Spleen (tissue), 11 donors: Measurements from ENCODE around the gene PIK3C2G. TPM values are rescaled to one million over a fixed set of nuclear protein-coding genes. Genes with fewer than 3 reads are reported as not detected.

Experiments used
- DNase-seq: peaks from one replicate; pipeline ENCODE4 v3.0.0-alpha.2; 2020
- H3K27ac ChIP-seq, 8 donors: fragments of 200-600 bp; sonication (generic) in 7 of 8; 1 replicate in 4 of 8; 2 replicates in 4 of 8; pipeline versions ENCODE4 v1.5.0 to v1.8.0; 2016 to 2021; ENCODE audit warnings: inconsistent platforms in 4 of 8, mild to moderate bottlenecking in 4 of 8, moderate library complexity in 1 of 8
- H3K27me3 ChIP-seq, 7 donors: fragments of 200-600 bp; sonication (generic) in 6 of 7; replicated peaks in 1 of 7; 1 replicate in 4 of 7; 2 replicates in 3 of 7; pipeline versions ENCODE4 v1.5.0 to v1.8.0; 2016 to 2021; ENCODE audit warnings: inconsistent platforms in 3 of 7, mild to moderate bottlenecking in 1 of 7
- H3K36me3 ChIP-seq, 6 donors: fragments of 200-600 bp; sonication (generic) in 5 of 6; 1 replicate in 4 of 6; 2 replicates in 2 of 6; pipeline versions ENCODE4 v1.5.0 to v1.8.0; 2016 to 2021; ENCODE audit warnings: inconsistent platforms in 2 of 6
- H3K4me1 ChIP-seq, 6 donors: fragments of 200-600 bp; sonication (generic) in 5 of 6; 1 replicate in 3 of 6; 2 replicates in 3 of 6; pipeline versions ENCODE4 v1.5.0 to v1.8.0; 2016 to 2021; ENCODE audit warnings: inconsistent platforms in 3 of 6
- H3K4me3 ChIP-seq, 8 donors: fragments of 200-600 bp; sonication (generic) in 7 of 8; 1 replicate in 4 of 8; 2 replicates in 4 of 8; pipeline versions ENCODE4 v1.5.0 to v1.8.0; 2016 to 2021; ENCODE audit warnings: inconsistent platforms in 4 of 8, mild to moderate bottlenecking in 4 of 8, moderate library complexity in 2 of 8
- H3K9me3 ChIP-seq, 8 donors: fragments of 200-600 bp; sonication (generic) in 7 of 8; 1 replicate in 4 of 8; 2 replicates in 4 of 8; pipeline versions ENCODE4 v1.5.0 to v1.8.0; 2016 to 2021; ENCODE audit warnings: inconsistent platforms in 4 of 8
- CTCF ChIP-seq, 11 experiments: fragments of 200-600 bp in 7 of 11; fragments of 450-650 bp in 4 of 11; sonication (generic) in 4 of 11; IDR thresholded peaks in 8 of 11; conservative IDR thresholded peaks in 3 of 11; 1 replicate in 7 of 11; 2 replicates in 4 of 11; pipeline versions ENCODE4 v1.4.0 to v1.8.0; 2016 to 2021; ENCODE audit warnings: antibody characterized with exemption in 11 of 11, inconsistent platforms in 4 of 11, mild to moderate bottlenecking in 1 of 11
- POLR2A ChIP-seq, 3 donors: fragments of 450-650 bp; IDR thresholded peaks; one replicate each; pipeline ENCODE4 v1.5.1; 2017; ENCODE audit warnings: antibody characterized with exemption in 3 of 3, mild to moderate bottlenecking in 1 of 3
- POLR2AphosphoS5 ChIP-seq, 3 donors: sonication (generic); formaldehyde crosslinking; IDR thresholded peaks; one replicate each; pipeline ENCODE4 v1.5.1; 2017; ENCODE audit warnings: antibody characterized with exemption in 3 of 3
- WGBS, 5 donors: extraction: QIAGEN DNeasy Blood & Tissue Kit in 3 of 5; methylation state at CpG; one replicate each; pipeline versions ENCODE4 v1.1.5 to v1.1.7; 2013 to 2018; 5-methylcytosine and 5-hydroxymethylcytosine counted together
- intact Hi-C: fragments of 100-400 bp; cut with DNase I; formaldehyde crosslinking; loops from one replicate; pipeline ENCODE4 v1.15.0; 2023; ENCODE audit warnings: low total_unique reads
- polyA plus RNA-seq, 3 donors: library from polyadenylated mRNA; stranded (reverse); fragments of 200-250 nt; gene quantifications; one replicate each; pipeline ENCODE4 v1.2.1, GENCODE V29; 2013
- total RNA-seq, 7 donors: library from RNA; depleted of rRNA in 3 of 7; stranded (reverse); fragments of >200 nt in 3 of 7; fragmentation: NEBNext Ultra II Directional in 4 of 7; extraction: Animal tissue kit (Norgen Biotek cat#: 25700) in 4 of 7; gene quantifications; one replicate each; pipeline versions ENCODE4 v1.1.0 to v1.2.1, GENCODE V29; 2016 to 2021
- donor health status: healthy with polysubstance abuse.
- donor health status: DM: no; HTN: no; CAD: no; lungs with moderate emphysema.
- donor health status: DM: no; HTN: no; CAD: no.
- donor health status: Bipolar disorder and iron deficiency.
- donor health status: healthy.
- donor health status: DM: no; HTN: no; CAD: no.
- donor health status: DM: yes; HTN: yes; CAD: no.

Gene PIK3C2G
- total and polyA plus RNA-seq, 10 donors, result not detected

GRCh38 chr12:18439541-18439940 lies 178.2 kb downstream of the PIK3C2G start:
- Histone ChIP-seq H3K4me1 (no peaks in the 10 kb centered on the region), H3K9me3 (no peaks in the 10 kb centered on the region), H3K4me3 (no peak overlapping the region), H3K27ac (no peak overlapping the region), H3K36me3 (no peaks in the 10 kb centered on the region), H3K27me3 (no peaks in the 10 kb centered on the region)
- no peak for DNase-seq
- intact Hi-C loops, result no loop called here
- TF ChIP-seq POLR2AphosphoS5 (IDR thresholded peaks at IDR 0.05) (no peak), CTCF (IDR thresholded peaks at IDR 0.05 in 8 of 11, conservative IDR thresholded peaks at IDR 0.05 in 3 of 11) (no peak), POLR2A (IDR thresholded peaks at IDR 0.05) (no peak)
- WGBS, 5 donors, result 62 to 79% (median 69%) methylated on average over 3 of the region's 3 CpGs

GRCh38 chr12:18443768-18444437 lies 182.6 kb downstream of the PIK3C2G start:
- DNase-seq, result no peak
- WGBS, 5 donors, result 72 to 87% (median 79%) methylated on average over 5 of the region's 5 CpGs
- H3K36me3 ChIP-seq, result no peaks in the 10 kb centered on the region
- no peaks in the 10 kb centered on the region for H3K27me3 ChIP-seq
- H3K27ac ChIP-seq, result no peak overlapping the region
- TF ChIP-seq CTCF (IDR thresholded peaks at IDR 0.05 in 8 of 11, conservative IDR thresholded peaks at IDR 0.05 in 3 of 11) (no peak), POLR2A (IDR thresholded peaks at IDR 0.05) (no peak), POLR2AphosphoS5 (IDR thresholded peaks at IDR 0.05) (no peak)
- H3K4me3 ChIP-seq, result no peak overlapping the region
- no peaks in the 10 kb centered on the region for H3K4me1 ChIP-seq
- intact Hi-C loops, result no loop called here
- peaks cover 0 to 2% (median 0%) of the 10 kb centered on the region in 8 donors for H3K9me3 ChIP-seq

GRCh38 chr12:18446061-18446644 lies 184.8 kb downstream of the PIK3C2G start:
- Histone ChIP-seq H3K27me3 (no peaks in the 10 kb centered on the region), H3K27ac (no peak overlapping the region), H3K4me1 (no peaks in the 10 kb centered on the region), H3K4me3 (no peak overlapping the region), H3K36me3 (no peaks in the 10 kb centered on the region), H3K9me3 (peaks cover 0 to 22% (median 15%) of the 10 kb centered on the region in 8 donors)
- intact Hi-C loops, result no loop called here
- no peak for DNase-seq
- TF ChIP-seq POLR2A (IDR thresholded peaks at IDR 0.05), result no peak
- TF ChIP-seq POLR2AphosphoS5 (IDR thresholded peaks at IDR 0.05), result no peak
- TF ChIP-seq CTCF (IDR thresholded peaks at IDR 0.05 in 8 of 11, conservative IDR thresholded peaks at IDR 0.05 in 3 of 11), result no peak
- WGBS, 5 donors, result 68 to 77% (median 73%) methylated on average over 3 of the region's 3 CpGs

GRCh38 chr12:18454330-18454729 lies 193.0 kb downstream of the PIK3C2G start:
- no peaks in the 10 kb centered on the region for H3K36me3 ChIP-seq
- peaks cover 0 to 24% (median 12%) of the 10 kb centered on the region in 8 donors for H3K9me3 ChIP-seq
- no peaks in the 10 kb centered on the region for H3K4me1 ChIP-seq
- intact Hi-C loops, result no loop called here
- no peak overlapping the region for H3K27ac ChIP-seq
- DNase-seq, result no peak
- TF ChIP-seq POLR2A (IDR thresholded peaks at IDR 0.05) (no peak), CTCF (IDR thresholded peaks at IDR 0.05 in 8 of 11, conservative IDR thresholded peaks at IDR 0.05 in 3 of 11) (no peak), POLR2AphosphoS5 (IDR thresholded peaks at IDR 0.05) (no peak)
- H3K27me3 ChIP-seq, result no peaks in the 10 kb centered on the region
- 11 to 22% (median 13%) methylated on average over 1 of the region's 1 CpG for WGBS, 5 donors
- H3K4me3 ChIP-seq, result no peak overlapping the region
